Fibroblast of pulmonary artery (primary cell): ENCODE measurements around the gene CBFA2T3.

Experiments used
- DNase-seq: peaks from one replicate; pipeline ENCODE4 v3.0.0-alpha.2; 2010; ENCODE audit warnings: low read depth
- H3K4me3 ChIP-seq: replicated peaks from 2 replicates; pipeline ENCODE4 v1.5.1; 2011; ENCODE audit warnings: low read depth, mild to moderate bottlenecking, control low read depth, low read length, moderate library complexity
- CTCF ChIP-seq: IDR thresholded peaks from 2 replicates; pipeline ENCODE4 v1.5.1; 2011; ENCODE audit warnings: mild to moderate bottlenecking, control low read depth, low read length, inconsistent platforms; ENCODE audit errors: missing control alignments

The CBFA2T3 gene

GRCh38 chr16:88868974-88869672 is 107.9 kb downstream of the CBFA2T3 start:
- DNase-seq: no peak
- TF ChIP-seq CTCF: no peak
- no peak overlapping the region for H3K4me3 ChIP-seq

GRCh38 chr16:88867581-88868246 is 109.3 kb downstream of the CBFA2T3 start:
- no peak for DNase-seq
- H3K4me3 ChIP-seq: no peak overlapping the region
- TF ChIP-seq CTCF: no peak

- no peak within 1 kb of the TSS for H3K4me3 ChIP-seq
- no peak for DNase-seq
- no peak for TF ChIP-seq CTCF
Observed at GRCh38 chr16:88866151-88866920, 110.7 kb downstream of the CBFA2T3 start, which contains the start of gene PABPN1L. Gene PABPN1L (minus strand): TSS chr16:88866660. CDS start chr16:88866606, 54 bp downstream.

- DNase-seq: no peak
- no peak for TF ChIP-seq CTCF
- H3K4me3 ChIP-seq: no peak overlapping the region
Observed at GRCh38 chr16:88865742-88866141, 111.3 kb downstream of the CBFA2T3 start.

GRCh38 chr16:88865310-88865709 is 111.7 kb downstream of the CBFA2T3 start:
- H3K4me3 ChIP-seq: no peak overlapping the region
- DNase-seq: no peak
- no peak for TF ChIP-seq CTCF

GRCh38 chr16:88864521-88864920 is 112.5 kb downstream of the CBFA2T3 start:
- TF ChIP-seq CTCF: no peak
- no peak for DNase-seq
- no peak overlapping the region for H3K4me3 ChIP-seq
